Measurements from ENCODE around the gene PITRM1.

The PITRM1 gene

GRCh38 chr10:3166496-3167290 lies 5.9 kb downstream of the PITRM1 start:
- no peak for DNase-seq

GRCh38 chr10:3165196-3165595 lies 7.4 kb downstream of the PITRM1 start:
- DNase-seq, result no peak

- no peak for DNase-seq
Measured at GRCh38 chr10:3163879-3164278, 8.7 kb downstream of the PITRM1 start.

- DNase-seq, result no peak
Measured at GRCh38 chr10:3162533-3162932, 10.0 kb downstream of the PITRM1 start.

- DNase-seq, result no peak
Measured at GRCh38 chr10:3159152-3159551, 13.4 kb downstream of the PITRM1 start.

GRCh38 chr10:3154666-3155065 lies 17.9 kb downstream of the PITRM1 start:
- no peak for DNase-seq

- DNase-seq, result no peak
Measured at GRCh38 chr10:3152566-3152935, 20.0 kb downstream of the PITRM1 start.

- no peak for DNase-seq
Measured at GRCh38 chr10:3151889-3152565, 20.6 kb downstream of the PITRM1 start.

GRCh38 chr10:3150961-3151360 lies 21.6 kb downstream of the PITRM1 start:
- DNase-seq, result no peak

- DNase-seq, result no peak
Measured at GRCh38 chr10:3150366-3150765, 22.2 kb downstream of the PITRM1 start.

GRCh38 chr10:3149918-3150317 lies 22.7 kb downstream of the PITRM1 start:
- DNase-seq, result no peak

GRCh38 chr10:3148994-3149393 lies 23.6 kb downstream of the PITRM1 start:
- no peak for DNase-seq

GRCh38 chr10:3148041-3148440 lies 24.5 kb downstream of the PITRM1 start:
- no peak for DNase-seq

- DNase-seq, result no peak
Measured at GRCh38 chr10:3147117-3147820, 25.3 kb downstream of the PITRM1 start.

GRCh38 chr10:3146289-3146688 lies 26.3 kb downstream of the PITRM1 start:
- no peak for DNase-seq

GRCh38 chr10:3145366-3145765 lies 27.2 kb downstream of the PITRM1 start:
- DNase-seq, result no peak

GRCh38 chr10:3143791-3144434 lies 28.7 kb downstream of the PITRM1 start:
- DNase-seq, result no peak

- DNase-seq, result no peak
Measured at GRCh38 chr10:3143366-3143765, 29.2 kb downstream of the PITRM1 start.

- no peak for DNase-seq
Measured at GRCh38 chr10:3142146-3142875, 30.3 kb downstream of the PITRM1 start.

GRCh38 chr10:3141351-3142005 lies 31.1 kb downstream of the PITRM1 start:
- no peak for DNase-seq

GRCh38 chr10:3140280-3140679 lies 32.3 kb downstream of the PITRM1 start:
- DNase-seq, result no peak

Measured in CD4-positive, alpha-beta T cell treated with Interleukin-15 for 1 hour (primary cell).